Neuronal stem cell (in vitro differentiated cells): ENCODE data around the gene NNMT.
"Not testable (repeated sequence)": the region's sequence is repeated elsewhere in the genome, so short reads cannot be mapped to it uniquely, and the experiment has no call there.

Experiments
- DNase-seq: peaks from one replicate; pipeline ENCODE4 v3.0.0-alpha.2; 2013; ENCODE audit warnings: low spot score
- H2AFZ ChIP-seq: one replicate; pipeline ENCODE4 v1.6.1; 2013; ENCODE audit warnings: mild to moderate bottlenecking, low read length, inconsistent platforms
- H2AK5ac ChIP-seq: 2 replicates; pipeline ENCODE4 v1.6.1; 2013; ENCODE audit warnings: low read depth, mild to moderate bottlenecking, inconsistent platforms, low read length, moderate library complexity, mixed read lengths
- H2BK120ac ChIP-seq: 2 replicates; pipeline ENCODE4 v1.6.1; 2013; ENCODE audit warnings: low read depth, mild to moderate bottlenecking, inconsistent platforms, low read length, moderate library complexity, mixed read lengths
- H2BK12ac ChIP-seq: one replicate; pipeline ENCODE4 v1.6.1; 2013; ENCODE audit warnings: low read length, inconsistent platforms
- H2BK15ac ChIP-seq: 2 replicates; pipeline ENCODE4 v1.6.1; 2013; ENCODE audit warnings: mild to moderate bottlenecking, low read length, inconsistent platforms, mixed read lengths
- H2BK5ac ChIP-seq: one replicate; pipeline ENCODE4 v1.6.1; 2013; ENCODE audit warnings: inconsistent platforms, mild to moderate bottlenecking, low read length, moderate library complexity
- H3K14ac ChIP-seq: one replicate; pipeline ENCODE4 v1.6.1; 2013; ENCODE audit warnings: low read length, inconsistent platforms
- H3K18ac ChIP-seq: 2 replicates; pipeline ENCODE4 v1.6.1; 2013; ENCODE audit warnings: low read length, inconsistent platforms
- H3K23ac ChIP-seq: 2 replicates; pipeline ENCODE4 v1.6.1; 2013; ENCODE audit warnings: low read depth, mild to moderate bottlenecking, mixed read lengths, low read length, inconsistent platforms; ENCODE audit not compliant: poor library complexity
- H3K27ac ChIP-seq: replicated peaks from 3 replicates; pipeline ENCODE4 v1.5.1; 2013; ENCODE audit warnings: low read length, inconsistent platforms
- H3K27me3 ChIP-seq, 3 experiments: 2 replicates each; pipeline ENCODE4 v1.6.1; 2013; ENCODE audit warnings: low read length in 3 of 3, mild to moderate bottlenecking in 2 of 3, inconsistent platforms in 1 of 3, low read depth in 1 of 3, mixed read lengths in 1 of 3, moderate library complexity in 1 of 3; ENCODE audit not compliant: control insufficient read depth in 3 of 3, insufficient read depth in 3 of 3
- H3K36me3 ChIP-seq, 2 donors: replicated peaks in 1 of 2; 2 replicates each; pipeline ENCODE4 v1.6.1; 2013; ENCODE audit warnings: low read length in 2 of 2; ENCODE audit not compliant: control insufficient read depth in 2 of 2, insufficient read depth in 2 of 2
- H3K4ac ChIP-seq: 2 replicates; pipeline ENCODE4 v1.6.1; 2013; ENCODE audit warnings: inconsistent platforms, mild to moderate bottlenecking, low read length, moderate library complexity
- H3K4me1 ChIP-seq, 2 donors: 1 replicate in 1 of 2; 2 replicates in 1 of 2; pipeline ENCODE4 v1.6.1; 2013; ENCODE audit warnings: low read length in 2 of 2, low read depth in 1 of 2; ENCODE audit not compliant: control insufficient read depth in 2 of 2, insufficient read depth in 1 of 2
- H3K4me2 ChIP-seq: one replicate; pipeline ENCODE4 v1.6.1; 2013; ENCODE audit warnings: mild to moderate bottlenecking, low read length, inconsistent platforms; ENCODE audit not compliant: insufficient read depth, poor library complexity, severe bottlenecking
- H3K4me3 ChIP-seq, 2 donors: 2 replicates each; pipeline ENCODE4 v1.5.1; 2013; ENCODE audit warnings: low read length in 2 of 2, mild to moderate bottlenecking in 2 of 2, inconsistent platforms in 1 of 2, moderate library complexity in 1 of 2
- H3K79me1 ChIP-seq: one replicate; pipeline ENCODE4 v1.6.1; 2013; ENCODE audit warnings: low read depth, mild to moderate bottlenecking, inconsistent platforms, low read length, moderate library complexity
- H3K9ac ChIP-seq: one replicate; pipeline ENCODE4 v1.6.1; 2013; ENCODE audit warnings: mild to moderate bottlenecking, low read depth, low read length, inconsistent platforms; ENCODE audit not compliant: poor library complexity
- H3K9me3 ChIP-seq, 2 donors: replicated peaks in 1 of 2; 2 replicates each; pipeline versions ENCODE3 to v1.6.1; 2013; ENCODE audit warnings: low read length in 2 of 2, mild to moderate bottlenecking in 2 of 2, inconsistent platforms in 1 of 2, low read depth in 1 of 2, mixed read lengths in 1 of 2, moderate library complexity in 1 of 2; ENCODE audit not compliant: control insufficient read depth in 2 of 2, insufficient read depth in 1 of 2
- H4K8ac ChIP-seq: one replicate; pipeline ENCODE4 v1.6.1; 2013; ENCODE audit warnings: low read depth, mild to moderate bottlenecking, inconsistent platforms, low read length, moderate library complexity
- H4K91ac ChIP-seq: one replicate; pipeline ENCODE4 v1.6.1; 2013; ENCODE audit warnings: low read length, low read depth, mild to moderate bottlenecking, inconsistent platforms; ENCODE audit not compliant: poor library complexity
- WGBS, 2 donors: extraction: QIAGEN DNeasy Blood & Tissue Kit; methylation state at CpG; one replicate each; pipeline ENCODE4 v1.1.7; 2013; ENCODE audit warnings: missing lambda C conversion rate in 2 of 2, mixed read lengths in 1 of 2; ENCODE audit not compliant: insufficient read length in 2 of 2, insufficient replicate concordance in 1 of 2; ENCODE audit errors: extremely low coverage in 2 of 2; 5-methylcytosine and 5-hydroxymethylcytosine counted together

The NNMT gene

DNA sequence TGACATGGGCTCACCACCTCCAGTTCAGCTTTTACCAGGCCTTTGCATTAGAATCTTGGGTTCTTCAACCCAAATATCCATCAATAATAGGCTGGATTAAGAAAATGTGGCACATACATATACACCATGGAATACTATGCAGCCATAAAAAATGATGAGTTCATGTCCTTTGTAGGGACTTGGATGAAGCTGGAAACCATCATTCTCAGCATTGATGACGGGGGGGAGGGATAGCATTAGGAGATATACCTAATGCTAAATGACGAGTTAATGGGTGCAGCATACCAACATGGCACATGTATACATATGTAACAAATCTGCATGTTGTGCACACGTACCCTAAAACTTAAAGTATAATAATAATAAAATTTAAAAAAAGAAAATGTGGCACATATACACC lies 45.5 kb downstream of the NNMT start:
- not testable (repeated sequence) for H2AK5ac ChIP-seq, H3K14ac ChIP-seq, H3K23ac ChIP-seq, H3K4ac ChIP-seq, H3K4me3 ChIP-seq, H3K9me3 ChIP-seq, H3K36me3 ChIP-seq, H2AFZ ChIP-seq, DNase-seq, H2BK120ac ChIP-seq, H3K9ac ChIP-seq, H3K79me1 ChIP-seq, H2BK15ac ChIP-seq, H3K4me1 ChIP-seq, H2BK5ac ChIP-seq, H4K91ac ChIP-seq, H3K27me3 ChIP-seq, H3K27ac ChIP-seq, H4K8ac ChIP-seq, H2BK12ac ChIP-seq, H3K4me2 ChIP-seq, H3K18ac ChIP-seq
- WGBS, 2 donors: no CpG with 5 or more reads among the region's 3 CpGs

DNA sequence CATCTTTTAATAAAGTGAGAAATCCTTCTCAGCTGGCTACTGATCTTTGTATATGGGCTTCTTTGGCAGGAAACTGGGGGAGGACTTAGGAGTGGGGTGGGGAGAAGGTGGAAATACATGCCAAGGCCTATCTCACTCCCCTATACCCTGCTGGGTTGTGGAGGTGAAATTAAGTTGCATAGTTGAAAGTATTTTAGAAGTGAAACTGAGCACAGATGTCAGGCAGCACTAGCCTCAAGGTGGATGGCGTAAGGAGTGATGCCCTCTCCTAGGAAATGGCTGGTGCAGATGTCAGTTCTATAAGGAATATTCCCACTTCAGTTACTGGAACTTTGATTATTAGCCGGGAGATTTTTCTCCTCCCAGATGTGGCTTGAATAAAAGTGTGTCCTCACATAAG lies 46.3 kb downstream of the NNMT start:
- Histone ChIP-seq H4K8ac (no peak overlapping the region), H3K36me3 (no peaks in the 10 kb centered on the region), H3K4me2 (no peak overlapping the region), H3K23ac (no peak overlapping the region), H2BK120ac (no peak overlapping the region), H3K79me1 (no peaks in the 10 kb centered on the region), H2AK5ac (no peak overlapping the region), H3K14ac (no peak overlapping the region), H3K4me1 (no peaks in the 10 kb centered on the region), H2BK12ac (no peak overlapping the region), H3K4ac (no peak overlapping the region), H3K27me3 (no peaks in the 10 kb centered on the region), H3K9ac (no peak overlapping the region), H2AFZ (no peak overlapping the region), H3K27ac (no peak overlapping the region), H3K9me3 (no peaks in the 10 kb centered on the region), H3K4me3 (no peak overlapping the region), H2BK5ac (no peak overlapping the region), H4K91ac (no peak overlapping the region), H3K18ac (no peak overlapping the region), H2BK15ac (no peak overlapping the region)
- WGBS, 2 donors: no CpG with 5 or more reads among the region's 2 CpGs
- DNase-seq: no peak

DNA sequence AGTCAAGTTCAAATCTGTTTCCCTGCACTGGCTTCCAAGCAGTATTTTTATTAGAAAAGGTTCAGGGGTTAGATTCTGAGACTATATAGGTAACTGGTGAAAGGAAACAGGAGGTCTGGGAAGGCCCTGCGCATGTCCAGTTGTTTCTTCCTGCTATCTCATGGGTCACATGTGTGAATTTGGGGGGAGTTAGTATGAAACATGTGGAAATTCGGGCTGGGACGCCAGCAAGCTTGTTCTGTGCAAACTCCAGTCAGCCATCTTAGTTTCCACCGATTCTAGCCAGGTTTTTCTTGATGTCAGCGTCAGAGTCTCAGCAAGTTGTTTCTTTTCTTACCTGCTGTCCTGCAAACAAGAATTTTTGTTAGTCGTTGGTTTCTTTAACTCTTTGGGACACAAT lies 46.8 kb downstream of the NNMT start:
- no peaks in the 10 kb centered on the region for H3K36me3 ChIP-seq
- no peak overlapping the region for H3K14ac ChIP-seq
- H3K4me3 ChIP-seq: no peak overlapping the region
- H3K23ac ChIP-seq: no peak overlapping the region
- WGBS, 2 donors: no CpG with 5 or more reads among the region's 6 CpGs
- H2BK120ac ChIP-seq: no peak overlapping the region
- H3K4me2 ChIP-seq: no peak overlapping the region
- H2AFZ ChIP-seq: peak overlapping the region; percentile 52
- no peak overlapping the region for H3K4ac ChIP-seq
- H3K79me1 ChIP-seq: no peaks in the 10 kb centered on the region
- H4K8ac ChIP-seq: no peak overlapping the region
- no peak overlapping the region for H2BK12ac ChIP-seq
- H2BK15ac ChIP-seq: no peak overlapping the region
- no peak overlapping the region for H3K27ac ChIP-seq
- no peak overlapping the region for H2AK5ac ChIP-seq
- H3K9ac ChIP-seq: no peak overlapping the region
- H4K91ac ChIP-seq: no peak overlapping the region
- H2BK5ac ChIP-seq: no peak overlapping the region
- H3K9me3 ChIP-seq: no peaks in the 10 kb centered on the region
- no peaks in the 10 kb centered on the region for H3K4me1 ChIP-seq
- DNase-seq: no peak
- H3K18ac ChIP-seq: no peak overlapping the region
- no peaks in the 10 kb centered on the region for H3K27me3 ChIP-seq

DNA sequence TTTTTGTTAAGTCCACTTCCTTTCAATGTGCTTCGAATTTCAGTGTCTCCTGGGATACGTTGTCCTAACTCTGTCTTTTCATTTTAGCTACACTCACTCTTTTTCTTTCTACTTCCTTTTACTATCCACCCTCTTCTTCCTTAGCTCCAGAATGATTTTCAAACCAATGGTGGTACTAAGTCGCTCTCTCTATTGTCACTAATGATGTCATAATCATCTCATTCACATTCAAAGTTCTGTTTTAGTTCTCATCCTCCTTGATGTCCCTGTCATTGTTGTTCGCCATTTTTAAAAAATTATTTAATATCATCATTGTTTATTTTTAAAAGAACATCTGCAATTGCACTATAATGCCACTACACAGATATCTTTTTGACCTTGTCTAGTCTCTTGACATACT lies 47.3 kb downstream of the NNMT start:
- H3K36me3 ChIP-seq: no peaks in the 10 kb centered on the region
- WGBS, 2 donors: no CpG with 5 or more reads among the region's 4 CpGs
- no peak overlapping the region for H3K4me2 ChIP-seq
- no peak overlapping the region for H2BK120ac ChIP-seq
- no peak overlapping the region for H2BK12ac ChIP-seq
- H2AFZ ChIP-seq: peak overlapping the region; percentile 52
- H3K27me3 ChIP-seq: no peaks in the 10 kb centered on the region
- H3K9me3 ChIP-seq: no peaks in the 10 kb centered on the region
- H3K4me1 ChIP-seq: no peaks in the 10 kb centered on the region
- no peak overlapping the region for H3K27ac ChIP-seq
- no peaks in the 10 kb centered on the region for H3K79me1 ChIP-seq
- H2AK5ac ChIP-seq: no peak overlapping the region
- H3K4me3 ChIP-seq: no peak overlapping the region
- H3K9ac ChIP-seq: no peak overlapping the region
- no peak overlapping the region for H2BK5ac ChIP-seq
- H3K23ac ChIP-seq: no peak overlapping the region
- no peak overlapping the region for H3K18ac ChIP-seq
- H3K14ac ChIP-seq: no peak overlapping the region
- no peak overlapping the region for H4K91ac ChIP-seq
- no peak overlapping the region for H3K4ac ChIP-seq
- no peak for DNase-seq
- H4K8ac ChIP-seq: no peak overlapping the region
- H2BK15ac ChIP-seq: no peak overlapping the region
